Breast epithelium (tissue), 4 donors: ENCODE measurements around the gene WDR70. TPM values are rescaled to one million over a fixed set of nuclear protein-coding genes. Genes with fewer than 3 reads are reported as not detected.

ENCODE experiments used
- DNase-seq, 2 donors: peaks; one replicate each; pipeline ENCODE4 v3.0.0-alpha.2; 2019; ENCODE audit warnings: low spot score in 2 of 2
- H3K27ac ChIP-seq, 2 donors: fragments of 200-600 bp; sonication (generic) in 1 of 2; one replicate each; pipeline ENCODE4 v1.5.1; 2016 to 2019; ENCODE audit warnings: mild to moderate bottlenecking in 1 of 2
- H3K27me3 ChIP-seq, 2 donors: fragments of 200-600 bp; sonication (generic) in 1 of 2; one replicate each; pipeline versions ENCODE4 v1.5.1 to v1.6.0; 2017 to 2019; ENCODE audit warnings: control low read depth in 1 of 2, mild to moderate bottlenecking in 1 of 2
- H3K36me3 ChIP-seq: fragments of 200-600 bp; one replicate; pipeline ENCODE4 v1.5.1; 2019
- H3K4me1 ChIP-seq, 2 donors: fragments of 200-600 bp; sonication (generic); one replicate each; pipeline ENCODE4 v1.5.1; 2016 to 2019; ENCODE audit warnings: control low read depth in 1 of 2
- H3K4me3 ChIP-seq, 3 donors: fragments of 200-600 bp; sonication (generic); 1 replicate in 2 of 3; 2 replicates in 1 of 3; pipeline ENCODE4 v1.5.1; 2016 to 2019; ENCODE audit warnings: mild to moderate bottlenecking in 3 of 3, moderate library complexity in 2 of 3
- H3K9me3 ChIP-seq, 2 donors: fragments of 200-600 bp; sonication (generic) in 1 of 2; one replicate each; pipeline ENCODE4 v1.5.1; 2016 to 2019; ENCODE audit warnings: control low read depth in 1 of 2
- POLR2A ChIP-seq: fragments of 450-650 bp; IDR thresholded peaks from one replicate; pipeline ENCODE4 v1.6.1; 2016; ENCODE audit warnings: antibody characterized with exemption, mild to moderate bottlenecking, moderate library complexity
- POLR2AphosphoS5 ChIP-seq, 3 donors: sonication (generic); formaldehyde crosslinking; IDR thresholded peaks; one replicate each; pipeline ENCODE4 v1.6.1; 2017; ENCODE audit warnings: antibody characterized with exemption in 3 of 3
- intact Hi-C: fragments of 100-400 bp; cut with DNase I; formaldehyde crosslinking; loops from one replicate; pipeline ENCODE4 v1.15.1; 2023; ENCODE audit warnings: low total_unique reads
- total RNA-seq, 3 donors: library from RNA; depleted of rRNA; stranded (reverse); fragments of >200 nt; gene quantifications; one replicate each; pipeline ENCODE4 v1.1.0, GENCODE V29; 2016
- TF ChIP-seq, protein P1 (sequence below), 3 donors: fragments of 450-650 bp; IDR thresholded peaks; one replicate each; pipeline ENCODE4 v1.5.1; 2016 to 2017; ENCODE audit warnings: antibody characterized with exemption in 3 of 3, mild to moderate bottlenecking in 3 of 3, moderate library complexity in 3 of 3

Gene WDR70
- total RNA-seq, 3 donors from 2014 or later: 29.6 to 40.2 (median 37.0) TPM

- H3K27me3 ChIP-seq: no peaks in the 10 kb centered on the region
- TF ChIP-seq POLR2AphosphoS5 (IDR thresholded peaks at IDR 0.05): no peak
- TF ChIP-seq POLR2A: no peak
- TF ChIP-seq, protein P1, sequence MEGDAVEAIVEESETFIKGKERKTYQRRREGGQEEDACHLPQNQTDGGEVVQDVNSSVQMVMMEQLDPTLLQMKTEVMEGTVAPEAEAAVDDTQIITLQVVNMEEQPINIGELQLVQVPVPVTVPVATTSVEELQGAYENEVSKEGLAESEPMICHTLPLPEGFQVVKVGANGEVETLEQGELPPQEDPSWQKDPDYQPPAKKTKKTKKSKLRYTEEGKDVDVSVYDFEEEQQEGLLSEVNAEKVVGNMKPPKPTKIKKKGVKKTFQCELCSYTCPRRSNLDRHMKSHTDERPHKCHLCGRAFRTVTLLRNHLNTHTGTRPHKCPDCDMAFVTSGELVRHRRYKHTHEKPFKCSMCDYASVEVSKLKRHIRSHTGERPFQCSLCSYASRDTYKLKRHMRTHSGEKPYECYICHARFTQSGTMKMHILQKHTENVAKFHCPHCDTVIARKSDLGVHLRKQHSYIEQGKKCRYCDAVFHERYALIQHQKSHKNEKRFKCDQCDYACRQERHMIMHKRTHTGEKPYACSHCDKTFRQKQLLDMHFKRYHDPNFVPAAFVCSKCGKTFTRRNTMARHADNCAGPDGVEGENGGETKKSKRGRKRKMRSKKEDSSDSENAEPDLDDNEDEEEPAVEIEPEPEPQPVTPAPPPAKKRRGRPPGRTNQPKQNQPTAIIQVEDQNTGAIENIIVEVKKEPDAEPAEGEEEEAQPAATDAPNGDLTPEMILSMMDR (IDR thresholded peaks at IDR 0.05): no peak
- H3K9me3 ChIP-seq: no peaks in the 10 kb centered on the region
- no peak overlapping the region for H3K4me3 ChIP-seq
- no peaks in the 10 kb centered on the region for H3K36me3 ChIP-seq
- no peaks in the 10 kb centered on the region for H3K4me1 ChIP-seq
- DNase-seq: no peak
- no peak overlapping the region for H3K27ac ChIP-seq
- intact Hi-C loops: no loop called here
Observed at GRCh38 chr5:37717276-37717612, 338.1 kb downstream of the WDR70 start.

- Histone ChIP-seq H3K9me3 (no peaks in the 10 kb centered on the region), H3K4me1 (no peaks in the 10 kb centered on the region), H3K4me3 (no peak overlapping the region), H3K27me3 (no peaks in the 10 kb centered on the region), H3K36me3 (no peaks in the 10 kb centered on the region), H3K27ac (no peak overlapping the region)
- intact Hi-C loops: no loop called here
- TF ChIP-seq, protein P1 (IDR thresholded peaks at IDR 0.05): no peak
- TF ChIP-seq POLR2AphosphoS5 (IDR thresholded peaks at IDR 0.05) (no peak), POLR2A (no peak)
- peak; percentile 43 to 75 for DNase-seq
Observed at GRCh38 chr5:37717613-37718431, 338.7 kb downstream of the WDR70 start.

GRCh38 chr5:37720550-37720952, 341.4 kb downstream of the WDR70 start:
- Histone ChIP-seq H3K27ac (no peak overlapping the region), H3K4me1 (no peaks in the 10 kb centered on the region)

DNA sequence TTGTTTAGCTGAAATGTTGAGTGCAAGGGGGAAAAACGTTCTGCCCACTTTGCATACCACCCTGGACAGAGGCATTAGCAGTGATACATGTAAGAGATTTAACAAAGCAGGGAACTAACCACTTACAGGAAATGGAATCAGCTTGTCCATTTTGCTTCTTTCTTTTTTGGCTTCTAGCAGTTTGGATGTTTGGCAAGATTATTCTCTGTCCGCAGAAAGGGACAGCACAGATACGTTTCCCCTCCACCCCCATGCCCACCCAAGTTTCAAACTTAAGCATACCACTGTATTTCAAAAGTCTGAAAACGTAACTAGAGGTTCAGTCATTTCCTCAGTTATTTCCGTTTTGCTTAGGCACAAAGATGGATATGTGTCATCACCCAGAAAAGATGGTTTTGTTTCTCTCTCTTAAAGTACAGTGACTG, 342.3 kb downstream of the WDR70 start:
- Histone ChIP-seq H3K36me3 (peaks cover 9% of the 10 kb centered on the region), H3K9me3 (no peaks in the 10 kb centered on the region), H3K27me3 (no peaks in the 10 kb centered on the region), H3K4me3 (no peak overlapping the region), H3K4me1 (no peaks in the 10 kb centered on the region), H3K27ac (no peak overlapping the region)
- TF ChIP-seq, protein P1 (IDR thresholded peaks at IDR 0.05): no peak
- no peak for TF ChIP-seq POLR2A
- no peak for TF ChIP-seq POLR2AphosphoS5 (IDR thresholded peaks at IDR 0.05)
- intact Hi-C loops: no loop called here
- no peak for DNase-seq

More at GRCh38 chr5:37720550-37720952, 341.4 kb downstream of the WDR70 start:
- TF ChIP-seq POLR2A (no peak), POLR2AphosphoS5 (IDR thresholded peaks at IDR 0.05) (no peak)
- no peak for DNase-seq
- intact Hi-C loops: no loop called here
- Histone ChIP-seq H3K36me3 (peaks cover under 1% of the 10 kb centered on the region), H3K9me3 (no peaks in the 10 kb centered on the region), H3K27me3 (no peaks in the 10 kb centered on the region), H3K4me3 (no peak overlapping the region)

DNA sequence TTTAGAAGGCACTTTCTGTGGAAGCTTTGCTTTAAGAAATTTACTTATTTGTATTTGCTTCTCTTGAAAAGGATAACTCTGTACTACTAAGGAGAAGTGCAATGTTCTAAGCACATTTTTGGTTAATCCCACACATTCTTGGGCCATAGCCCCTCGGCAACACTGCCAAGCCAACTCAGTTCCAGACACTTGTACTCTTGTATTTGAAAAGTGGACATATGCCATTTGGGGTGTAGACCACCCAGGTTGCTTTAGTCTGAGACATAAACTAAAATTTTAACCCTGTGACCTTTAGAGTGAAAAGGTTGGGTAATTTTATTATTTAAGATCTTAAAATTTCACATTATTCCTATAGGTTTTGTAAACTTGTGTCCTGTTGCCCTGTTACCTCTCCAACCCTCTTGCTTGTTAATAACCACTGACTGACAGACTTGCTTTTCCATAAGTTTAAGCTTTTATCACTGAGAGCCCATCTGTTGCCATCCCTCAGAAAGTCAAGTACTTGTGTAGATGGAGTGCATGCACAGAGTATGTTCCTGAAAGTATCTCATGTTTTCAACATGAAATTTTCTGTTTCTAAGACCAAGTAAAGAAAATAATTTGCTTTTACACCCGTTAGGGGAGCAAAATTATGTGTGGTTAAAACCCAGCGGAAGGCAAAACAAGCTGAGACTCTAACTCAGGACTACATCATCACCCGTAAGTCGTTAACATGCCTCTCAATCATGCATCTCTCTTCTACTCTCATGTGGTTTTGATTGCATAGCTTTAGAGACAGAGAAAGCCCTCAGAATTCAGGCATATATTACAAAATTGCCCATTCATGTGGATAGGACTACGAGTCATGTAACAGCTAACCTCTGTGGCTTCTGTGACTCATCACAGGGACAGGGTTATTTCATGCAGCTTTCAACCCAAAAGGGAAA, 343.4 kb downstream of the WDR70 start:
- TF ChIP-seq POLR2AphosphoS5 (IDR thresholded peaks at IDR 0.05): no peak
- TF ChIP-seq, protein P1 (IDR thresholded peaks at IDR 0.05): no peak
- Histone ChIP-seq H3K27me3 (no peaks in the 10 kb centered on the region), H3K9me3 (no peaks in the 10 kb centered on the region), H3K4me3 (no peak overlapping the region), H3K27ac (no peak overlapping the region), H3K36me3 (peaks cover 11% of the 10 kb centered on the region), H3K4me1 (no peaks in the 10 kb centered on the region)
- intact Hi-C loops: no loop called here
- no peak for DNase-seq
